ENCODE measurements around the gene RAB3IL1.

Gene RAB3IL1

GRCh38 chr11:61864814-61865775 is 52.3 kb downstream of the RAB3IL1 start:
- H3K4me3 ChIP-seq (ENCODE audit: low read length), result no peak overlapping the region
- TF ChIP-seq, protein P1, sequence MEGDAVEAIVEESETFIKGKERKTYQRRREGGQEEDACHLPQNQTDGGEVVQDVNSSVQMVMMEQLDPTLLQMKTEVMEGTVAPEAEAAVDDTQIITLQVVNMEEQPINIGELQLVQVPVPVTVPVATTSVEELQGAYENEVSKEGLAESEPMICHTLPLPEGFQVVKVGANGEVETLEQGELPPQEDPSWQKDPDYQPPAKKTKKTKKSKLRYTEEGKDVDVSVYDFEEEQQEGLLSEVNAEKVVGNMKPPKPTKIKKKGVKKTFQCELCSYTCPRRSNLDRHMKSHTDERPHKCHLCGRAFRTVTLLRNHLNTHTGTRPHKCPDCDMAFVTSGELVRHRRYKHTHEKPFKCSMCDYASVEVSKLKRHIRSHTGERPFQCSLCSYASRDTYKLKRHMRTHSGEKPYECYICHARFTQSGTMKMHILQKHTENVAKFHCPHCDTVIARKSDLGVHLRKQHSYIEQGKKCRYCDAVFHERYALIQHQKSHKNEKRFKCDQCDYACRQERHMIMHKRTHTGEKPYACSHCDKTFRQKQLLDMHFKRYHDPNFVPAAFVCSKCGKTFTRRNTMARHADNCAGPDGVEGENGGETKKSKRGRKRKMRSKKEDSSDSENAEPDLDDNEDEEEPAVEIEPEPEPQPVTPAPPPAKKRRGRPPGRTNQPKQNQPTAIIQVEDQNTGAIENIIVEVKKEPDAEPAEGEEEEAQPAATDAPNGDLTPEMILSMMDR (conservative IDR thresholded peaks at IDR 0.05; ENCODE audit: low read length), result no peak
- no peak for DNase-seq (ENCODE audit: low read depth)

GRCh38 chr11:61863548-61864081 is 53.8 kb downstream of the RAB3IL1 start:
- H3K4me3 ChIP-seq (ENCODE audit: low read length), result no peak overlapping the region
- TF ChIP-seq, protein P1 (conservative IDR thresholded peaks at IDR 0.05; ENCODE audit: low read length), result no peak
- DNase-seq (ENCODE audit: low read depth), result no peak

GRCh38 chr11:61862714-61863547 is 54.4 kb downstream of the RAB3IL1 start:
- TF ChIP-seq, protein P1 (conservative IDR thresholded peaks at IDR 0.05; ENCODE audit: low read length), result no peak
- DNase-seq (ENCODE audit: low read depth), result no peak

GRCh38 chr11:61861634-61862033 is 55.7 kb downstream of the RAB3IL1 start:
- H3K4me3 ChIP-seq (ENCODE audit: low read length), result no peak overlapping the region
- DNase-seq (ENCODE audit: low read depth), result no peak
- TF ChIP-seq, protein P1 (conservative IDR thresholded peaks at IDR 0.05; ENCODE audit: low read length), result no peak

More at GRCh38 chr11:61862714-61863547, 54.4 kb downstream of the RAB3IL1 start:
- no peak overlapping the region for H3K4me3 ChIP-seq (ENCODE audit: low read length)

DNA sequence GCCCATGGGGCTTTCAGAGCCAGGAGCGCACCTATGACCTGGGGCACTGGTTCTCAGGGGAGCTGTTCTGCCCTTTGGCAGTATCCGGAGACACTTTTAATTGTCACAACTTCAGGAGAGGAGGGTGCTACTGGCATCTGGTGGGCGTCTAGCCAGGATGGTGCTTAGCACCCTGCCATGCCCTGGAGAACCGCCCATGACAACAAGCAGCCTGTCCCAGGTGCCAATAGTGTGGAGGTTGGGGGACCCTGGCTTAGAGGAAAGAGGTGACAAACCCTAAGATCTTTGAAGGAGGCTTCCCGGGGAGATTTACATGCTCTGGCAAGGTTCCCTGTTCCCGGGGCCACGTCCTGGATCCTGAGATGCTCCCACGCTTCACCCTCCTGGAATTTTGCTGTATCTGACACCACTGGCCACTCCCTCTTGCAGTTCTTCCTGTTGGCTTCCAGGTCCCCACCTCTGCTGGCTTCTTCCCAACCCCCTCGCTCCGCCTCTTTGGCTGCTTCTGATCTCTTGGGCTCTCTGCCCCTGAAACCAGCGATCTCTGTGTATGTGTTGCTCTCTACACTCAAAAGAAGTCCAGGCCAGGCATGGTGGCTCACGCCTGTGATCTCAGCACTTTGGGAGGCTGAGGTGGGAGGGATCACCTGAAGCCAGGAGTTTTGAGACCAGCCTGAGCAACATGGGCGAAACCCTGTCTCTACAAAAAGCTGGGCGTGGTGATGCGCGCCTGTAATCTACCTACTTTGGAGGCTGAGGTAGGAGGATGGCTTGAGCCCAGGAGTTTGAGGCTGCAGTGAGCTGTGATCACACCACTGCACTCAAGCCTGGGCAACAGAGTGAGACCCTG is 57.1 kb downstream of the RAB3IL1 start:
- TF ChIP-seq, protein P1 (conservative IDR thresholded peaks at IDR 0.05; ENCODE audit: low read length), result no peak
- no peak for DNase-seq (ENCODE audit: low read depth)
- no peak overlapping the region for H3K4me3 ChIP-seq (ENCODE audit: low read length)

DNA sequence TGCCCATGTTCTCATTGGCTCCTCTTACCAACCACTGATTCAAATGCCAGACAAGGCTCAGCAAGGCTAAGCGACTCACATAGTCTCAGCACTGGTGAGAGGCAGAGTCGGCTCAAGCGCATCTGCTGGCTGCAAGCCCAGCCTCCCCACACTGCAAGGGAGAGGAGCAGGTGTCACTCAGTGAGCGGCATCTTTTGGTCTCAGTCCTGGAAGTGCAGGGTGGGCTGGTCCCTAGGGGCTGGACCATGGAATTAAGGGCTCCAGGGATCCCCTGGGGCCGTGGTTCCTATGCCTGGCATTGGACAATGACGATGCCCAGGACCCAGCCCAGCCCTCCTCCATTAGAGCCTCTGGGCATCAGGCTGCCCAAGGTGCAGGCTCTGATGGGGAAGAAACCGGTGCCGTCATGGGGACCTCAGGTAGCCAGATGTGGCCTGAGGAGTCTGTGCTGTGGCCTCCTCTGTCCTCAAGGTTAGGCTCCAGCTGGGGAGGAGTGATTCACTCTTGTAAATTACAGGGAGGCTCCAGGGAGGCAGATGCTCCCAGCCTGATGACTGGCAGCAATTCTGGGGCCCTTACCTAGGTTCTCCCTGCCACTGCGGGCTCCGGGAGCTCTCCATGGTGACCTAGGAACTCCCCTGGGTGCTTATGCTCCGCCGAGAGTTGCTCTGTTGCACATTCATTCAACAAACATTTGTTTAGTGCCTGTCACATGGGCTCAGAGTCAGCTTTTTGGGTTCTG is 61.3 kb downstream of the RAB3IL1 start:
- no peak for DNase-seq (ENCODE audit: low read depth)
- TF ChIP-seq, protein P1 (conservative IDR thresholded peaks at IDR 0.05; ENCODE audit: low read length), result no peak
- H3K4me3 ChIP-seq (ENCODE audit: low read length), result no peak overlapping the region

All from AG10803 (cell line).